GM19351 (cell line): ENCODE measurements around the gene KRIT1.
"Not testable (repeated sequence)": the region's sequence is repeated elsewhere in the genome, so short reads cannot be mapped to it uniquely, and the experiment has no call there.

Experiments used
- ATAC-seq: cut with Tn5 transposase; IDR thresholded peaks from one replicate; pipeline ENCODE4 v1.9.1; 2021; ENCODE audit warnings: mild to moderate bottlenecking, moderate library complexity; ENCODE audit not compliant: unreplicated experiment

KRIT1 gene

DNA sequence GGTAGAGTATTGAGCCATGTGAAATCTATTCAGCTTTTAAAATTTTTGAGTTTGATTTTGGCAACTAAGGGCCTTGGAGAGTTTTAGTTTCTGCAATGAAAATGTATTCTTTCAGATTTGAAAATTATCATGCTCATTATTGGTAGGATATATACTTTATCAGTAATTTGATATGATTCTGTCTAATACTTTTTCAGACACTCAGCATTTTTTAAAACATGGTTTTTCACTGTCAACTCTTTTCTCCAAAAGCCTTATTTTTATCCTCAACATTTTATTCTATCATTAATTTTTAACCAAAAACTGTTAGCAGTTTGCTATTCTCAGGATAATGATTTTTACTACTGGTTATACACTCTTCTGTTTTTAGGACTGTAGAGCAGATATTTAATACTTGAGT lies 4.9 kb upstream of the KRIT1 start:
- no peak for ATAC-seq

DNA sequence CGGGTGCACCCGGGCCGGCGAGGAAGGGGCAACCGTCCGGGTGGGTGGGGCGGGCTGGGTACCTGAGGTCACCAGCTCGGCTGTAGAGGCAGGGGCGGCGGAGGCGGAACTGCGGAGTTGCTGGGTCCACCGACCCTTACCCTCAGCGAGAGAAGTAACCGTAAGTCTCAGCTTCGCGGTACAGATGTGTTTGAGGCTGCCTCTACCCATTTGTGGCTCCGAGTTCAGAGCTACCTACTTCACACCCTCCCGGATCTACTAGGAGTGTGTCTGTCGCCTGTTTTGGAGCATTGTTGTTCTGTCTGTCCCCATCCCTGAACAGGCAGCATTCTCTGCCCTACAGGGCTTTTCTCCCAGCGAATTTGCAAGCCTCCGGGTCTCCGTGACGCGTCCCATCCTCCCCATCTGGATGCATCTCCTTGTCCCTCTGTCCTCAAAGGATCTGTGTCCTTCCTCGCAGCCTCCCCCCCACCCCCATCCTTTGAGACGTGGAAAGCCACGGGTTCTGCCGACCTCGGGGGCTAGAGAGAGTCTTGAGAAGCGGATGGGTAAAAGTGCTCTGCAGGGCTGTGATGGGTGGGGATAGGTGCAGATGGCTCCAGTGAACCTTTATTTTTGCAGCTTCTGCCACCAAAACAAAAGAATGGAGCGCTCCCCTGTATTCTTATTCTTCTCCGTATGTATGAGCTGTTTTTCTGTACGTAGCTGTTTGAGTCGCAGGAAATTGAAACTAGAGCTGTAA lies 817 bp upstream of the KRIT1 start:
- peak; percentile 36 for ATAC-seq

DNA sequence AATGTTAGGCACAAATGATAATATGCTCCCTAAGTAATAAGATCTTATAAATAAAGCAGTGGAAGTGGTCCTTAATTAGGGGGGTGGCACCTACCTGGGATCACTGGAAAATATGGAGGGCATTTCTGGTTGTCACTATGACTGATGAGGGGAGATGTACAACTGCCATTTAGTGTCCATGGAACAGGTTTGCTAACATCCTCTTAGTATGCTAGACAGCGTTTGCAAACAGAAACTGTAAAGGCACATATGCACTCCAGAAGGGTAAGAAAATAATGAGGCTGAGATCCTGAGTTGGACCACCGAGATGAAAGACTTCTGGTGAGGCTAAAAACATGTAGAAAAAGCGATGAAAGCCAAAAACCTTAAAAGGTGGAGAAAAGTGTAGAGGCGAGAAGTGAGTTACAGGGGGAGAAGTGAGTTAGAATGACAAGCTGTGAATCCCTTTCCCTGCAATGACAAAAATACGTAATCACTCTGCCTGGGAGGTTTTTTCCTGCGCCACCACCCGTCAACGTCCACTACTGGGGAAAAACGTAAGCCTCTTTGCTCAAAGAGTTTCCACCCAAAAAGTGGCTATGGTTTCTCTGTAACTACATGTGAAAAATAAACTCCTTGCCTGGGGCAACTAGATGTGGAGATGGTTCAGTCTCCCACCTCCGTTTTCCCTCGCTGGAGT lies 767 bp downstream of the KRIT1 start:
- no peak for ATAC-seq

DNA sequence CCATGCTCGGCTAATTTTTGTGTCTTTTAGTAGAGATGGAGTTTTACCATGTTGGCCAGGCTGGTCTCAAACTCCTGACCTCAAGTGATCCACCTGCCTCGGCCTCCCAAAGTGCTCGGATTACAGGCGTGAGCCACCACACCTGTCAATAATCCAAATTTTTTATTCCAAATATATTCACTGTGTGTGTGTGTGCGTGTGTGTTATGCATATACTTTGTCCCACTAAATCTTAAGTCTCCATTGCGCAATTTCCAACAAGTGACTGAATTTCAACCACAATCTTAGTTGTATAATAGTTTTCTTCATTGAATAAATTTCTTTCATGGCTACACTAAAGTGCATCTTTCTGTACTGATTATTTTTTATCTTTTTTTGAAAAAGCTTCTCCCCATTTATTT lies 2.7 kb downstream of the KRIT1 start:
- ATAC-seq = no peak

GRCh38 chr7:92230547-92230946 lies 15.2 kb downstream of the KRIT1 start:
- ATAC-seq = no peak

DNA sequence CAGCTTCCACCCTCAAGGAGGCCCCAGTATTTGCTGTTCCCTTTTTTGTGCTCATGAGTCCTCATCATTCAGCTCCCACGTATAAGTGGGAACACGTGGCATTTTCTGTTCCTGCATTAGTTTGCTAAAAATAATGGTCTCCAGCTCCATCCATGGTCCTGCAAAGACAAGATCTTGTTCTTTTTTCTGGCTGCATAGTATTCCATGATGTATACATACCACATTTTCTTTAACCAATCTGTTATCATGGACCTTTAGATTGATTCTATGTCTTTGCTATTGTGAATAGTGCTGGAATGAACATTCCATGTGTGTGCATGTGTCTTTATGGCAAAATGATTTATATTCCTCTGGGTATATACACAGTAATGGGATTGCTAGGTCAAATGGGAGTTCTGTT lies 17.0 kb downstream of the KRIT1 start:
- no peak for ATAC-seq

DNA sequence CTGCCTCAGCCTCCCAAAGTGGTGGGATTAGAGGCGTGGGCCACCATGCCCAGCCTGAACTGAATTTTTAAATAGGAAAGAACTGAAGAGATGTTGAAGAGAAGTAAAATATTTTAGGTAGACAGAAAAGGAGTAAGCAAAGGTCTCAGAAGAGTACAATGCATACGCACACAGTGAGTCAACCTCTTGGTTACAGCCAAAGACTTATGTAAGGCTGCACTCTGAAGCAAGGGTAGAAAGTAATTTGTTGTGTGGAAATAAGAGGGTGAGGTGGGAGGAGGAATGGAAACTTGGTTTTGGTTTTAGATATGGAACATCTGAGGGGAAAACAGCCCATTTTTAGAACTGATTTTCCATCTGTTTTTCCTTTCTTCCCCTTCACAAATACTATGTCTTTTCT lies 17.6 kb downstream of the KRIT1 start:
- ATAC-seq = no peak

- ATAC-seq = no peak
Observed at GRCh38 chr7:92226981-92227380, 18.7 kb downstream of the KRIT1 start.

DNA sequence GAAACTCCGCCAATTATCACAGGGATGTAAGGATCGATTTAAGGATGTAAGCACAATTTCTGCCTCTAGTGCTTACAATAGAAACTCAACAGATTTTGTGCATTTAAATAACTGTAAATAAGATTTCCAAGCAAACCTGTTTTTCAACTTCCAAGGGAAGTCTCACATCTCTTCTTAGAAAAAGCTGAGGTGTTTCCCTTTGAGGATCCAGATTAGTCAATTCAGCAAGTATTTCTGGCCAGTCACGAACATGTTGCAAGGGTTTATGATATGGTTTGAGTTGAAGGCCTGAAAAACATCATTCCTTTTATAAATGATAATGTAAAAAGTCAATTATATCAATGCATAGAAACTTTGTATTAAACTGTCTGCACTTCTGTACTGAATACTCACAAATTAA lies 23.9 kb downstream of the KRIT1 start:
- no peak for ATAC-seq

DNA sequence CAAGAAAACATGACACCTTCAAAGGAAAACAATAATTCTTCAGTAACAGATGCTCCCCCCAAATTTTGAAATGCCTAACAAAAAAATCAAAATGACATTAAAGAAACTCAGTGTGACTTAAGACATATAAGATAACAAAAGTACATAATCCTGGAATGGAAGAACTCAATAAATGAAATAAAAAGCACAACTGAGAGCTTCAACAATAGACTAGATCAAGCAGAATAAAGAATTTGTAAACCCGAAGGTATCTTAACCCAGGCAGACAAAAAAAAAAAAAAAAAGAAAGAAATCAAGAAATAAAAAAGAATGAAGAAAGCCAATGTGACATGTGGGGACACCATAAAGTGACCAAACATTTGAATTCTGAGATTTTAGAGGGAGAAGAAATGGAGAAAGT lies 39.0 kb downstream of the KRIT1 start:
- no peak for ATAC-seq

DNA sequence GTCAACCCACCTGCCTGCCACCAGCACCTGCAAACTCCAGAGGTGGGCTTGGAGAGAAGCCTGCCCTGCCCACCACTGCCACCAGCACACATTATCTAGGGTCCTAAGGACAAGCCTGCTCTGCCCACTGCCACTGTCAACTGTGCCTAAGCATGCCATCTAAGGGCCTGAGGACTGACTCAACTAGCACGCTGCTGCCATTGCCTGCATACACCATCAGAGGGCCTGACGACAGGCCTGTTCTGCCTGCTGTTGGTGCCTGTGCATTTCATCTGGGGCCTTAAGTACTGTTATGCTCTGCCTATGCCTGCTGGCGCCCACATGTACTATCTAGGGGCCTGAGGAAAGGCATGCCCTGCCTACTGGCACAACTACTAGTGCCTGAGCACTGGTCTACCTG lies 39.7 kb downstream of the KRIT1 start:
- no peak for ATAC-seq

DNA sequence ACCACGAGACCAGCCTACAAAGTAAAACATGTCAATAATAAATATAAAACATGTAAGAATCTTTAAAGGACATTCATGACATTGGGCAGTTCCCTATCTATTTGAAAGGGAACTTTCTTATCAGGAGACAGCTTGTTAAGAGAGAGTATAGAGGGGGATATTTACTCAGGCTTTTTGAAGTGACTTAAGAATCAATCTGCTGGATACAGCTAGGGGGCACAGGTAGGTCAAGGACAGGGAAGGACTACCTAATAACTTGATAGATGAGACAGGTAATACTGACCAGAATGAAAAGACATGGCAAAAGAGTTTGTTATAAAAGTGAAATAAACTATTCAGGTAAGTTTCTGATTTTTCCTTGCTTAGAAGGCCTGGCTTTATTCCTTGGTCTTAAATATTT lies 44.9 kb downstream of the KRIT1 start:
- no peak for ATAC-seq

DNA sequence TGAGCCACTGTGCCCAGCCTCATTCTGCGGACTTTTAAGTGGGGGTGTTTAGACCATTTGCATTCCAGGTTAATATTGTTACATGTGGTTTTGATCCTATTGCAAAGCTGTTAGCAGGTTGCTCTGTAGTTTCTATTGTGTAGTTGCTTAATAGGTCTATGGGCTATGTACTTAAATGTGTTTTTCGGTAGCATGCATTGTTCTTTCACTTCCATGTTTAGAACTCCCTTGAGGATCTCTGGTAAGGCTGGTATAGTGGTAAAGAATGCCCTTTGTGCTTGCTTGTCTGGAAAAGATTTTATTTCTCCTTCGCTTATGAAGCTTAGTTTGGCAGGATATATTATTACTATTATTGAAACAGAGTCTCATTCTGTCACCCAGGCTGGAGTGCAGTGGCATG lies 53.4 kb downstream of the KRIT1 start:
- no peak for ATAC-seq

DNA sequence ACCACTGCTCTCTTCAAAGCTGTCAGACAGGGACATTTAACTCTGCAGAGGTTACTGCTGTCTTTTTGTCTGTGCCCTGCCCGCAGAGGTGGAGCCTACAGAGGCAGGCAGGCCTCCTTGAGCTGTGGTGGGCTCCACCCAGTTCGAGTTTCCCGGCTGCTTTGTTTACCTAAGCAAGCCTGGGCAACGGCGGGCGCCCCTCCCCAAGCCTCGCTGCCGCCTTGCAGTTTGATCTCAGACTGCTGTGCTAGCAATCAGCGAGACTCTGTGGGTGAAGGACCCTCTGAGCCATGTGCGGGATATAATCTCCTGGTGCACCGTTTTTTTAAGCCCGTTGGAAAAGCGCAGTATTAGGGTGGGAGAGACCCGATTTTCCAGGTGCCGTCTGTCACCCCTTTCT lies 56.5 kb downstream of the KRIT1 start:
- ATAC-seq = not testable (repeated sequence)

DNA sequence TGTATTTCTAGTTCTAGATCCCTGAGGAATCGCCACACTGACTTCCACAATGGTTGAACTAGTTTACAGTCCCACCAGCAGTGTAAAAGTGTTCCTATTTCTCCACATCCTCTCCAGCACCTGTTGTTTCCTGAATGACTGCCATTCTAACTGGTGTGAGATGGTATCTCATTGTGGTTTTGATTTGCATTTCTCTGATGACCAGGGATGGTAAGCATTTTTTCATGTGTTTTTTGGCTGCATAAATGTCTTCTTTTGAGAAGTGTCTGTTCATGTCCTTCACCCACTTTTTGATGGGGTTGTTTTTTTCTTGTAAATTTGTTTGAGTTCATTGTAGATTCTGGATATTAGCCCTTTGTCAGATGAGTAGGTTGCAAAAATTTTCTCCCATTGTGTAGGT lies 61.4 kb downstream of the KRIT1 start:
- ATAC-seq = not testable (repeated sequence)

DNA sequence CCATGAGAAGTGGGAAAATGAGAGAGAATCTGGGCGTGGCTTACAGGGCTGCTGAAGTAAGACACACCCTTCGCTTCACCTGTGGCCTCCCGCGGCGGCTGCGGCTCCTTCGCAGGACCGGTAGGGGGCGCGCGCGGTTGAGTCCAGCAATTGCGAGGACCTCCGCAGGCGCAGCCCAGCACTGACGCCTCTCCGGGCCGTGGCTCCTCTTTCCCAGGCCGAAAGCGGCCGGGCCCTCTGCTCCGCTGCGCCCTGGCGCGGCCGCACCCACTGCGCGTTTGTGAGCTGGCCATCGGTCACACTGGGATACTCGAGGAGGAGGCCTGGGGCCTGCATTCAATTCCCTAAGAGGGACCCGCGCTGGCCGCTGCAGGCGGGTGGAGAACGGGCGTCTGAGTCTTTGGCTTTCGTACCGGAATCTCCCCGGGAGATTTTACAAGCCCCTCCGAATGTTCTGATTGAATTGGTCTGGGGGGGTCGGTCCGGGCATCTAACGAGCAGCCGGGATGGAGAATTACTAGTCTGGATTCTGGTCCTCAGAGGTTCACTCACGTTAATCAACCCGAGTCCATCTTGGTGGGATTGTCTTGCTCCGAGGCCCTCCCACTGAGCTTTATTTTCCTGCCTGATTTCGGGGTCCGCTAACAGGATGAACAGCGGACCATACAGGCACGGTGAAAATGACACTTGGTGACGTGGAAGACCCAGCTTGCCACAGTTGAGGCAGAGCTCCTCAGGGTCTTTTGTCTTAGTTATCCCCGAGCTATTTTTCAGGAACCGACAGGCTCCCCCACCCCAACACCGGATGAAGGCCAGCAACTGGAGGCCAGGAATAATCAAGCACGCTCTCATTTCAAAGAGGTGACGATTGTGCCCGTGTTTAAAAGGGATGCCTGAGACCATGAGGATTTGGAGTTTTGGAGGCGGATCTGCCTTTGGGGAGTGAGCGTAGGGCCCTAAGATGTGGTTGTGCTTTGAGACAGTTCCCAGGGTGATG lies 66.5 kb downstream of the KRIT1 start, which contains the start of gene LRRD1:
Gene LRRD1, minus strand, starts transcription at position 215 of the 997 bp plus-strand sequence. CDS start 13,940 bp downstream, outside the sequence.
- peak; percentile 100 for ATAC-seq

DNA sequence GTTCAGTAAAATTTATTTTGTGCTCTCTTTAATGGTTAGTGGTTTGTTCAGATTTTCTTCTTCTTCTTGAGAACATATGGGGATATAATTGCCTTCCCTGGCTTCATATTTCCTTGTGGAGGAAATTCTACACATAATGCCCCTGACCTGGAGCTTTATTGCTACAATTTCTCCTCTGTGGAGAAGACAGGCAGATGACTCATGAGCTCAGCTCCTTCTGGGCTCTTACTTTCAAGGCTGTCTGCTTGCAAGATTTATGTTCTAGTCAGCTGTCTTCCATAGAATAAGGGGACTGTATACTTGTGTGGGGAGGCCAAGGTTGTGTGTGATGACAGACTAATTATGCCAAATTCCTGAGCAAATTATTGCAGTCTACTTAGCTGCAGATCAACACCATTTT lies 68.4 kb downstream of the KRIT1 start:
- ATAC-seq = no peak

GRCh38 chr7:92169529-92169928 lies 76.2 kb downstream of the KRIT1 start:
- not testable (repeated sequence) for ATAC-seq

- ATAC-seq = no peak
Observed at GRCh38 chr7:92161271-92161670, 84.4 kb downstream of the KRIT1 start.

GRCh38 chr7:92158660-92159575 lies 86.8 kb downstream of the KRIT1 start:
- peak; percentile 87 for ATAC-seq
